ENCODE measurements around the gene SGPL1. TPM values are rescaled to one million over a fixed set of nuclear protein-coding genes. Genes with fewer than 3 reads are reported as not detected.
A peak's percentile ranks its signal among the peaks of the same experiment; 100 is the strongest.

SGPL1 gene
- total RNA-seq, 6 experiments from 2014 or later: 33.2 to 50.1 (median 38.0) TPM

- no peak overlapping the region for H3K27ac ChIP-seq
- no peaks in the 10 kb centered on the region for H3K9me3 ChIP-seq
- H3K4me3 ChIP-seq: no peak overlapping the region
- peak in 1 of 3 donors; percentile 21 for DNase-seq
- no peaks in the 10 kb centered on the region for H3K27me3 ChIP-seq
- intact Hi-C loops (cut with DNase I): no loop called here
- no peak for TF ChIP-seq POLR2A (IDR thresholded peaks at IDR 0.05)
- no peaks in the 10 kb centered on the region for H3K4me1 ChIP-seq
- H3K36me3 ChIP-seq: no peaks in the 10 kb centered on the region
- no CpG with 5 or more reads among the region's 5 CpGs for WGBS (ENCODE audit: insufficient coverage, low coverage, low lambda C conversion rate, missing lambda C conversion rate)
- no peak for ATAC-seq
Observed at GRCh38 chr10:70915206-70915605, 99.5 kb downstream of the SGPL1 start.

DNA sequence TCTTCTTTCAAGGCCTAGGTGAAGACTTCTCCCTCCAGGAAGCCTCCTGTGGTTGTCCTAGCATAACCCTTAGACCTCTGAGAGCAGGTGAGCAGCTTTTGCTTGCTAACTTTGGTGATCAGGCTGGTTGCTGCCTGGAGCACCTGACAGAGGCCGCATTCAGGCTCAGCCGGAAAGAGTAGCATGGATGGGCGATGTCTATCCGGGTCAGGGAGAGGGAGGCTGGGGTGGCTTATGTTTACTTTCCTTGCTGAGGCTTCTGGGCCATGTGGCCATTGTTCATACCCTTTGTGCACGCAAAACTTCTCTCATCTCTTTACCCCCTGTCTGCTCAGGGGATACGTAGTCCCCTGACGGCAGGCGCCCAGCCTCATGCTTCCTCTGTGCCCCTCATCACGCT lies 100.1 kb downstream of the SGPL1 start:
- no peak for ATAC-seq
- TF ChIP-seq POLR2A (IDR thresholded peaks at IDR 0.05): no peak
- TF ChIP-seq CTCF (IDR thresholded peaks at IDR 0.05): no peak
- H3K36me3 ChIP-seq: no peaks in the 10 kb centered on the region
- intact Hi-C loops (cut with DNase I): no loop called here
- peak in 1 of 3 donors; percentile 32 for DNase-seq
- H3K27me3 ChIP-seq: no peaks in the 10 kb centered on the region
- no peak overlapping the region for H3K4me3 ChIP-seq
- H3K9me3 ChIP-seq: no peaks in the 10 kb centered on the region
- WGBS (ENCODE audit: insufficient coverage, low coverage, low lambda C conversion rate, missing lambda C conversion rate): 39% methylated on average over 2 of the region's 9 CpGs
- H3K4me1 ChIP-seq: no peaks in the 10 kb centered on the region
- no peak overlapping the region for H3K27ac ChIP-seq

DNA sequence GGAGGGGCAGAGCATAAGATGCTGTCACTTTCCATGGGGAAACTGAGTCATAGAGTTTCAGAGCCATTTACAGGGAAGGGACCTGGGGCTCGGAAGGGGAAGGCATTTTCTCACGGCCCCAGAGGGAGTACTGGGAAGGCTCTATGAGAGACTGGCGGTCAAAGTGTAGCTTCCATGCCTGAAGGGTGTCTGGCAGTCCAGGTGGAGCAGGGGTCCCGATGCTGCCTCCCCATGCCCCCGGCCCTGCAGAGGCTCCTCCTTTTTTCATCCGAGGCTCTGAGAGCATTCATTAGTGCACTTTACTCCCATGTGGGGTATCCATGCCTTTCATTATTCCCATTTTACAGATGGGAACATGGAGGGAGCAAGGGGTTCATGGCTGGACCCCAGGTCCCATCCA lies 100.5 kb downstream of the SGPL1 start:
- no peak for TF ChIP-seq CTCF (IDR thresholded peaks at IDR 0.05)
- TF ChIP-seq POLR2A (IDR thresholded peaks at IDR 0.05): no peak
- 68% methylated on average over 4 of the region's 6 CpGs for WGBS (ENCODE audit: insufficient coverage, low coverage, low lambda C conversion rate, missing lambda C conversion rate)

GRCh38 chr10:70917226-70917625 lies 101.5 kb downstream of the SGPL1 start:
- H3K27ac ChIP-seq: no peak overlapping the region
- DNase-seq: peak in 1 of 3 donors; percentile 19

More for the DNA sequence above, 100.5 kb downstream of the SGPL1 start:
- Histone ChIP-seq H3K27ac (no peak overlapping the region), H3K4me3 (no peak overlapping the region), H3K9me3 (no peaks in the 10 kb centered on the region), H3K27me3 (no peaks in the 10 kb centered on the region), H3K4me1 (no peaks in the 10 kb centered on the region), H3K36me3 (no peaks in the 10 kb centered on the region)
- ATAC-seq (no peak), DNase-seq (peak in 1 of 3 donors; percentile 23)
- intact Hi-C loops (cut with DNase I): no loop called here

DNA sequence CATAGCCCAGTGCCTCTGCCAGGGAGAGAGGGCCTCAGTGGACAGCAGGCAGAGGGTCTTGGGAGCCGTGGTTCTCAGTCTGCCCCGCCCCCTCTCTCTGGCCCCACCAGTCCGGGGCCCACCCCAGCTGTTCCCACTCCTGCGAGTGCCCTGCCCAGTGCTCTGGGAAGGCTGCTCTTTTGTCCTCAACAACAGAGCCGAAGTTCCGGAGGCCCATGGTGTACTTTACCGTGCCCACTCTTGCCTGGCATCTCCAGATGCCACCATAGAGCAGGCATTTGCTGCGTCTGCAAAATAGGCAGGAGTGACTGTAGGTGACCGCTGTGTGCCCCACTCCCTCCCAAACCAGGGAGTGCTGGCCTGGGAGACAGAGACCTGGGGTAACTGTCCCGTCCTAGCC lies 101.9 kb downstream of the SGPL1 start:
- DNase-seq: peak in 1 of 3 donors; percentile 35
- Histone ChIP-seq H3K4me1 (no peaks in the 10 kb centered on the region), H3K36me3 (no peaks in the 10 kb centered on the region), H3K27ac (no peak overlapping the region), H3K4me3 (no peak overlapping the region), H3K27me3 (no peaks in the 10 kb centered on the region), H3K9me3 (no peaks in the 10 kb centered on the region)
- no peak for ATAC-seq
- TF ChIP-seq POLR2A (IDR thresholded peaks at IDR 0.05): no peak
- TF ChIP-seq CTCF (IDR thresholded peaks at IDR 0.05): no peak
- intact Hi-C loops (cut with DNase I): no loop called here
- WGBS (ENCODE audit: insufficient coverage, low coverage, low lambda C conversion rate, missing lambda C conversion rate): 60% methylated on average over 1 of the region's 10 CpGs

More at GRCh38 chr10:70917226-70917625, 101.5 kb downstream of the SGPL1 start:
- Histone ChIP-seq H3K27me3 (no peaks in the 10 kb centered on the region), H3K9me3 (no peaks in the 10 kb centered on the region), H3K36me3 (no peaks in the 10 kb centered on the region), H3K4me3 (no peak overlapping the region), H3K4me1 (no peaks in the 10 kb centered on the region)
- 69% methylated on average over 4 of the region's 5 CpGs for WGBS (ENCODE audit: insufficient coverage, low coverage, low lambda C conversion rate, missing lambda C conversion rate)
- intact Hi-C loops (cut with DNase I): no loop called here
- TF ChIP-seq CTCF (IDR thresholded peaks at IDR 0.05) (no peak), POLR2A (IDR thresholded peaks at IDR 0.05) (no peak)
- ATAC-seq: no peak
